Measurements from ENCODE around the gene MLLT6.

MLLT6 gene

GRCh38 chr17:38751144-38751807 lies 46.2 kb downstream of the MLLT6 start:
- TF ChIP-seq POLR2A (IDR thresholded peaks at IDR 0.05; ENCODE audit: low read length), result no peak
- TF ChIP-seq GATA1 (IDR thresholded peaks at IDR 0.05; ENCODE audit: low read depth, low read length), result no peak

GRCh38 chr17:38751808-38752307 lies 46.8 kb downstream of the MLLT6 start:
- peak; percentile 88 to 94 for DNase-seq
- TF ChIP-seq POLR2A (IDR thresholded peaks at IDR 0.05; ENCODE audit: low read length), result no peak
- no peak for TF ChIP-seq GATA1 (IDR thresholded peaks at IDR 0.05; ENCODE audit: low read depth, low read length)

More at GRCh38 chr17:38751144-38751807, 46.2 kb downstream of the MLLT6 start:
- DNase-seq, result no peak

GRCh38 chr17:38752308-38753070 lies 47.4 kb downstream of the MLLT6 start, which contains the start of gene PSMB3:
TSS of gene PSMB3 (plus strand) at chr17:38752741. CDS start at chr17:38752827, 86 bp downstream.
- peak; percentile 99 for DNase-seq
- TF ChIP-seq GATA1 (IDR thresholded peaks at IDR 0.05; ENCODE audit: low read depth, low read length) (no peak), POLR2A (IDR thresholded peaks at IDR 0.05; ENCODE audit: low read length) (peak; percentile 83)

DNA sequence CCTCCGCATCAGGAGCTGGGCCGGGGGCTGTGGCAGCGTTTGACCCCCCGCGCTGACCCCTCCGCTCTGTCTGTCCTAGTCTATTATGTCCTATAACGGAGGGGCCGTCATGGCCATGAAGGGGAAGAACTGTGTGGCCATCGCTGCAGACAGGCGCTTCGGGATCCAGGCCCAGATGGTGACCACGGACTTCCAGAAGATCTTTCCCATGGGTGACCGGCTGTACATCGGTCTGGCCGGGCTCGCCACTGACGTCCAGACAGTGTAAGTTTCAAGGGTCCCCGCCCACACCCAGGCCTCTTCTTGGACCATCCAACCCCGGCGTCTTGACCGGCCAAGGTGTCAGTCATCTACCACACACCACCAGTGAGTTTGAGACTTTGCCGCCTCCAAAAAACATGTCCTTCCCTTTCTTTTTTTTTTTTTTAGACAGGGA lies 48.0 kb downstream of the MLLT6 start:
- DNase-seq, result peak; percentile 41 to 59
- TF ChIP-seq GATA1 (IDR thresholded peaks at IDR 0.05; ENCODE audit: low read depth, low read length) (no peak), POLR2A (IDR thresholded peaks at IDR 0.05; ENCODE audit: low read length) (no peak)

GRCh38 chr17:38761612-38762011 lies 56.5 kb downstream of the MLLT6 start:
- DNase-seq, result peak; percentile 62 to 66
- TF ChIP-seq GATA1 (IDR thresholded peaks at IDR 0.05; ENCODE audit: low read depth, low read length) (no peak), POLR2A (IDR thresholded peaks at IDR 0.05; ENCODE audit: low read length) (no peak)

- DNase-seq, result no peak
- TF ChIP-seq GATA1 (IDR thresholded peaks at IDR 0.05; ENCODE audit: low read depth, low read length) (no peak), POLR2A (IDR thresholded peaks at IDR 0.05; ENCODE audit: low read length) (no peak)
These were observed 57.2 kb downstream of the MLLT6 start for GRCh38 chr17:38762231-38762630.

- DNase-seq, result no peak
- TF ChIP-seq GATA1 (IDR thresholded peaks at IDR 0.05; ENCODE audit: low read depth, low read length), result no peak
- no peak for TF ChIP-seq POLR2A (IDR thresholded peaks at IDR 0.05; ENCODE audit: low read length)
These were observed 61.3 kb downstream of the MLLT6 start for GRCh38 chr17:38766341-38766740.

- no peak for DNase-seq
- TF ChIP-seq POLR2A (IDR thresholded peaks at IDR 0.05; ENCODE audit: low read length), result no peak
- TF ChIP-seq GATA1 (IDR thresholded peaks at IDR 0.05; ENCODE audit: low read depth, low read length), result no peak
These were observed 63.3 kb downstream of the MLLT6 start for GRCh38 chr17:38768417-38768816.

DNA sequence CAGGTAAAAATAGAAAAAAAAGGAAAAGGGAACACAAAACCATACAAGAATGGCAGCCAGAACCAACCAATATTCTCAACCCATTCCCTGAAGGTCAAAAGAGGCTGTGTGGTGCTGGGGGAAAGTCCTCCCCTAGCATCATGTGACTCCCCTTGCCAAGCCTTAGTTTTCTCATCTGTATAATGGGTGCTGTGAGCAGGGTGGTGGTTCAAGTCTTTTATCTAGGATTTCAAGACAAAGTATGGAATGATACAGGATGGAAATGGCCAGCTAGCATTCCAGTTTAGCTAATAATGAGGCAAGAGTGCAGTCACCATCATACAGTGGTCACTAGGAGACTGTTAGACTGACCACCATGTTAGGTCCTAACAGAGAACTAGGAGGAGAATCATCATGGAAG lies 68.2 kb downstream of the MLLT6 start:
- TF ChIP-seq GATA1 (IDR thresholded peaks at IDR 0.05; ENCODE audit: low read depth, low read length) (no peak), POLR2A (IDR thresholded peaks at IDR 0.05; ENCODE audit: low read length) (no peak)
- no peak for DNase-seq

DNA sequence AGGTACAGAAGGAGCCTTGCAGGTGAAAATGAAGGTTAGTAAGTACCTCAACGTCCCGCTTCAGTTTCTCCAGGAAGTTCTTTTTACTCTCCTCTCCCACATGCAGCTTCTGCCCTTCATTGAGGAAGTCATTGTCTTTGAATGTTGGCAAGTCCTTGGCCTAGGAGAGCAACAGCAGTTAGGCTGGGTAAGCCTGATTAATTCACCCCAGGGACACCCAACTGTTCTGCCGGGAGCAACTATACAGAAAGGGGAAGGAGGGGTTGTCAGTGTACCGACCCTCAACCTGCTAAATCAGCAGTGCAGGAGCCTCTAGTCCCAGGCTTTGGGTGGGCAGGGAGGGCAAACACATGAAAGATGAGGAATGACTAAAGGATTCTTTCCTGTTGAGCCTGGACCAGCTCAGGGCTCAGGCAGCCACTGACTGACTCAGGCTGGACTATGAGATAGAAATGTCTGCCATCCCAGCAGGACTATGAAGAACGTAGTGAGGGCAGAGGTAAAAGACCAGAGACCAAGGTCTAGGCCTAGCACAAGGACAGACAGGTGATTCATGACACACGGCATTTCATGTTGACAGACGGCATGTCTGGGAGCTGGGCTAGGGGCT lies 72.7 kb downstream of the MLLT6 start:
- TF ChIP-seq POLR2A (IDR thresholded peaks at IDR 0.05; ENCODE audit: low read length), result no peak
- no peak for TF ChIP-seq GATA1 (IDR thresholded peaks at IDR 0.05; ENCODE audit: low read depth, low read length)
- DNase-seq, result no peak
